RWPE2 (cell line): ENCODE measurements around the gene SPATA24.
A peak's percentile ranks its signal among the peaks of the same experiment; 100 is the strongest.

Experiments
- ATAC-seq: fragments of 200-7000 bp; cut with Tn5 transposase; 3 replicates; pipeline ENCODE4 v1.9.1; 2021; ENCODE audit warnings: low read depth
- DNase-seq: peaks from one replicate; pipeline ENCODE4 v3.0.0-alpha.2; 2020; ENCODE audit warnings: low spot score
- H3K27ac ChIP-seq: fragments of 450-650 bp; 2 replicates; pipeline ENCODE4 v1.5.1; 2017; ENCODE audit warnings: mild to moderate bottlenecking; ENCODE audit not compliant: poor library complexity, severe bottlenecking
- H3K27me3 ChIP-seq: fragments of 250-450 bp; sonication (Bioruptor Pico); 2 replicates; pipeline ENCODE4 v1.5.1; 2021; ENCODE audit warnings: mild to moderate bottlenecking, moderate library complexity; ENCODE audit not compliant: insufficient read depth, poor library complexity, severe bottlenecking
- H3K36me3 ChIP-seq: fragments of 250-450 bp; sonication (Bioruptor Pico); 2 replicates; pipeline ENCODE4 v1.5.1; 2020; ENCODE audit warnings: low read depth, mild to moderate bottlenecking, moderate library complexity
- H3K4me1 ChIP-seq: fragments of 250-450 bp; sonication (Bioruptor Pico); 2 replicates; pipeline ENCODE4 v1.5.1; 2021; ENCODE audit warnings: mild to moderate bottlenecking, moderate library complexity; ENCODE audit not compliant: insufficient read depth, poor library complexity, severe bottlenecking
- H3K4me3 ChIP-seq: fragments of 250-450 bp; sonication (Bioruptor Pico); 2 replicates; pipeline ENCODE4 v1.5.1; 2021; ENCODE audit warnings: mild to moderate bottlenecking, moderate library complexity; ENCODE audit not compliant: severe bottlenecking
- H3K9me3 ChIP-seq: fragments of 250-450 bp; sonication (Bioruptor Pico); 2 replicates; pipeline ENCODE4 v1.5.1; 2021; ENCODE audit warnings: mild to moderate bottlenecking, moderate library complexity; ENCODE audit not compliant: severe bottlenecking
- TF ChIP-seq, protein P1 (sequence below): fragments of 450-650 bp; IDR thresholded peaks from one replicate; pipeline ENCODE4 v1.5.1; 2017; ENCODE audit warnings: mild to moderate bottlenecking, moderate library complexity; ENCODE audit not compliant: poor library complexity, severe bottlenecking

Gene SPATA24

DNA sequence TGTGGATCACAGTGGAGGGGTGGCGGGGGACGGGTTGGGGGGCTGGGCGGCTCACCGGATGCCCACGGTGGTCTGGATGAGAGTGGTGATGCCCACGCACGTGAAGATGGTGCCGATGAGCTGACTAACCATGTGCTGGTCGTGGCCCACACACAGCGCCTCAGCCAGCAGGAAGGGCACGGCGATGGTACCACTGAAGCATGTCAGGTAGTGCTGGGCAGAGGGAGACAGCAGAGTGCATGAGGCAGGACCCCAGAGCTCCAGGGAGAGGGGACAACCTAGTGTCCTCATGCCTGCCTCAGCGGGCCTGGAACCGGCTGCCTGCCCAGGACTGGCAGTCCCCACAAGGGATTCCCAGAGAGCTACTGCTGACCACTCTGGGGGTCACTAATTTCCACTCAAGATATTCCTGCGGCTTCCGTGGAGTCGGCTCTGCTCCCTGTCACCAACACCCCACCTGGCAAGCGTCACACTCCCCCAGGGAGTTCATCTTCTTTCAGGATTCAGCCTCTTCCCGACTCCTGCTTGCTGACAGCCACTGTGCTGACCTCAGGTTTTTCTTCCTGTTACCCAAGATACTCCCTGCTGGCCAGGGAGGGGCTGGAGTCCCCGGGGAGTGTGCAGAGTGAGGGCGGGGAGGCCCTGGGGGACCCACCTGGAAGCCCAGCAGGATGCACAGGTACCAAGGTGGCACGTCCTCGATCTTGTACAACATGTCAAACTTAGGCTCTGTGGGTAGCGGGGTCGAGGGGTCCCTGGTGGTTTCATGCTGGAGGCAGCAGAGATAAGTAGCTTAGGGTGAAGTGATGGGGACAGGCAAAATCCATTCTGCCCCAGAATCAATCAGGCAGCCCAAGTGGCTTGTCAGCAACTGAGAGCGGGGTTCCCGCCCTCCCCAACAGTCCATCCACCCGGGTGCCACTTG lies 21.8 kb downstream of the SPATA24 start:
- Histone ChIP-seq H3K27me3 (no peaks in the 10 kb centered on the region), H3K9me3 (no peaks in the 10 kb centered on the region), H3K4me1 (peaks cover 14% of the 10 kb centered on the region), H3K36me3 (no peaks in the 10 kb centered on the region), H3K27ac (no peak overlapping the region), H3K4me3 (no peak overlapping the region)
- ATAC-seq (no peak), DNase-seq (peak; percentile 63)
- TF ChIP-seq, protein P1, sequence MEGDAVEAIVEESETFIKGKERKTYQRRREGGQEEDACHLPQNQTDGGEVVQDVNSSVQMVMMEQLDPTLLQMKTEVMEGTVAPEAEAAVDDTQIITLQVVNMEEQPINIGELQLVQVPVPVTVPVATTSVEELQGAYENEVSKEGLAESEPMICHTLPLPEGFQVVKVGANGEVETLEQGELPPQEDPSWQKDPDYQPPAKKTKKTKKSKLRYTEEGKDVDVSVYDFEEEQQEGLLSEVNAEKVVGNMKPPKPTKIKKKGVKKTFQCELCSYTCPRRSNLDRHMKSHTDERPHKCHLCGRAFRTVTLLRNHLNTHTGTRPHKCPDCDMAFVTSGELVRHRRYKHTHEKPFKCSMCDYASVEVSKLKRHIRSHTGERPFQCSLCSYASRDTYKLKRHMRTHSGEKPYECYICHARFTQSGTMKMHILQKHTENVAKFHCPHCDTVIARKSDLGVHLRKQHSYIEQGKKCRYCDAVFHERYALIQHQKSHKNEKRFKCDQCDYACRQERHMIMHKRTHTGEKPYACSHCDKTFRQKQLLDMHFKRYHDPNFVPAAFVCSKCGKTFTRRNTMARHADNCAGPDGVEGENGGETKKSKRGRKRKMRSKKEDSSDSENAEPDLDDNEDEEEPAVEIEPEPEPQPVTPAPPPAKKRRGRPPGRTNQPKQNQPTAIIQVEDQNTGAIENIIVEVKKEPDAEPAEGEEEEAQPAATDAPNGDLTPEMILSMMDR = no peak

DNA sequence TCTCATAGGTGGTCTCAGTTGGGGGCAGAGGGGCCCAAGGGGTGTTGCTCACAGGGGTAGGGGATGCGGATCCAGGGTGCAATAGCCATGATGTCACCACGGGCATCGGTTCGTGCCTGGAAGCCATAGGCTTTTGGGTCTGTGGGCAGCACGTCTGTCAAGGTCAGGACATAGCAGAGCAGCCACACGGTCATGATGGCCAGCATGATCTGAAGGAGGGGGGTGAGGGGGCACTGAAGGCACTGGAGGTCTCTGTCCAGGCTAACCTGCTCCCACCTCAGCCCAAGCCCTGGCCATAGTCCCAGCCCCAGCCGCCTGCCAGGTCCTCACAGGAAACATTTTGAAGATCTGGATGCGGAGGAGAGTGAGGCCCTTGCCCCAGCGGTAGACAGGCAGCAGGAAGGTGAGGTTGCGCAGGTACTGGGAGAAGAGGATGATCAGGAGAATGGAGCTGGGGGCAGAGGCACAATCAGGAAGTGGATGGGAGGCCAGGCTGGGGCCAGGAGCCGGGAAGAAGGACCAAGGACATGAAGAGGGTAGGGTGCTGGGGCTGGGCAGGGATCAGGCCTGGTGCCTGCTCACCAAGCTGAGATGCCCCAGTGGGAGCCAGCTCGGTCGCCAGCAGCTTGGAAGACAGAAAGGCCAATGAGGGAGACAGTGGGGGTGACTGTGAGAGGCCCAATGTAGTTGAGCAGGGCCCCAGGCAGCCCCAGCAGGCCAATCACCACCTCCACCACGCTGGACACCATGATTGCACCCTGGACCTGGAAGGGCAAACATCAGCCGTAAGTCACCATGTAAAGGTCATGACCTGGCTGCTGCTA lies 24.1 kb downstream of the SPATA24 start:
- H3K9me3 ChIP-seq = no peaks in the 10 kb centered on the region
- H3K27me3 ChIP-seq = no peaks in the 10 kb centered on the region
- H3K36me3 ChIP-seq = no peaks in the 10 kb centered on the region
- ATAC-seq = no peak
- TF ChIP-seq, protein P1 = no peak
- DNase-seq = peak; percentile 63
- no peak overlapping the region for H3K4me3 ChIP-seq
- H3K27ac ChIP-seq = no peak overlapping the region
- H3K4me1 ChIP-seq = peaks cover 3% of the 10 kb centered on the region

DNA sequence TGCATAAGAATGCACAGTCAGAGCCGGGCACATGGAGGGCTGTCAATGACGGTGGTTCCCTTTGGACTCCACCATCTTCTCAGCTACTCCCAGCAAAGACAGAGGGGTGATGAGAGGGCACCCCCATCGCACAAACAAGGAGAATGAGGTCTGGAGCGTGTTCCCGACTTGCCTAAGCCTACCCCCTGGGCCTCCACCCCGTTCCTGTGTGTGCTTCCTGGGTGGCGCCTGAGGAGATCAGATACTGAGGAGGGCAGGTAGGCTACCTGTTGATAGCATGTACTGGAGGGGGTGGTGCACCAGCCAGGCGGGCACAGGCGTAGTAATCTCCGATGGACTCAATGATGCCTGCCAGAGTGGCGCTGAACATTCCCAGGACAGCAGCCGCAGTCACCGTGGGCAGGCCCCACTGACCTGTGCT lies 24.9 kb downstream of the SPATA24 start:
- no peak for ATAC-seq
- Histone ChIP-seq H3K36me3 (no peaks in the 10 kb centered on the region), H3K27me3 (no peaks in the 10 kb centered on the region), H3K4me1 (peaks cover 5% of the 10 kb centered on the region), H3K27ac (no peak overlapping the region), H3K4me3 (no peak overlapping the region), H3K9me3 (no peaks in the 10 kb centered on the region)
- TF ChIP-seq, protein P1 = no peak
- DNase-seq = peak; percentile 51

DNA sequence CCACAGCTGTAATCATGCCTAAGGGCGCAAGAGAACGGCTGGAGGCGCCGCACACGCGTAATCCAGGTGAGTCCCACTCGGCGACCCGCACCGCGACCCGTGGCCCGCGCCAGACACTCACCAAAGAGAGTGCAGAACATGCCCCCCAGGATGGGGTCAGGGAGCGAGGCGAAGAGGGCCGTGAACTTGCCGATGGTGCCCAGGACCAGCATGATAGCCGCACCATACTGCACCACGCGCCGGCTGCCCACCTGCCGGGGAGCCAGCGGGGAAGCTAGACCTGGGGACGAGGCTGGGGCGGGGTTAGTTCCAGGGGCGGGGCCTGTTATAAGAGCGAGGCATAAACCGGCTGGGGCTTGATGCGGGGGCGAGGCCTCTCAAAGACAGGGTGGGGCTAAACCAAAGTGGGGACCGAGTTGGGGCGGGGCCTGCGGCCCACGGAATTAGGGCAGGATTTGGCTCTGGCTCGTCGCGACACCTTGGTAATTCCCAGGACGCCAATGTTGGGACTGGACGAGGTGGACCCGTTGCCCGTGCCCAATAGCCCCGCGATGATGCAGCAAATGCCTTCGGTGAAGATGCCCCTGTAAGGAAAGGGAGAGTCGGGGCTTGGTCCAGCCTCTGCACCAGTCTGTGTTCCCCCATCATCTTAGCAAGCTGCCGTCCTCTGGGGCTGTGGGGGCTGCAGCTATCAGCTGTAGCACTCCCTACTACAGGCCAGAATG lies 25.6 kb downstream of the SPATA24 start:
- H3K9me3 ChIP-seq = no peaks in the 10 kb centered on the region
- no peak overlapping the region for H3K27ac ChIP-seq
- H3K4me3 ChIP-seq = no peak overlapping the region
- no peaks in the 10 kb centered on the region for H3K27me3 ChIP-seq
- H3K36me3 ChIP-seq = no peaks in the 10 kb centered on the region
- ATAC-seq (no peak), DNase-seq (peak; percentile 69)
- TF ChIP-seq, protein P1 = no peak
- H3K4me1 ChIP-seq = peaks cover 9% of the 10 kb centered on the region
